Stimulated activated CD4-positive, alpha-beta T cell treated with anti-CD3 and anti-CD28 coated beads, Interleukin-15, amount 100 ng/mL, for 24 hours (primary cell): ENCODE results near the gene MARCHF4.
A peak's percentile ranks its signal among the peaks of the same experiment; 100 is the strongest.

Experiments used
- DNase-seq: peaks from one replicate; pipeline ENCODE4 v3.0.0-alpha.2; 2020

MARCHF4 gene, protein sequence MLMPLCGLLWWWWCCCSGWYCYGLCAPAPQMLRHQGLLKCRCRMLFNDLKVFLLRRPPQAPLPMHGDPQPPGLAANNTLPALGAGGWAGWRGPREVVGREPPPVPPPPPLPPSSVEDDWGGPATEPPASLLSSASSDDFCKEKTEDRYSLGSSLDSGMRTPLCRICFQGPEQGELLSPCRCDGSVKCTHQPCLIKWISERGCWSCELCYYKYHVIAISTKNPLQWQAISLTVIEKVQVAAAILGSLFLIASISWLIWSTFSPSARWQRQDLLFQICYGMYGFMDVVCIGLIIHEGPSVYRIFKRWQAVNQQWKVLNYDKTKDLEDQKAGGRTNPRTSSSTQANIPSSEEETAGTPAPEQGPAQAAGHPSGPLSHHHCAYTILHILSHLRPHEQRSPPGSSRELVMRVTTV

DNA sequence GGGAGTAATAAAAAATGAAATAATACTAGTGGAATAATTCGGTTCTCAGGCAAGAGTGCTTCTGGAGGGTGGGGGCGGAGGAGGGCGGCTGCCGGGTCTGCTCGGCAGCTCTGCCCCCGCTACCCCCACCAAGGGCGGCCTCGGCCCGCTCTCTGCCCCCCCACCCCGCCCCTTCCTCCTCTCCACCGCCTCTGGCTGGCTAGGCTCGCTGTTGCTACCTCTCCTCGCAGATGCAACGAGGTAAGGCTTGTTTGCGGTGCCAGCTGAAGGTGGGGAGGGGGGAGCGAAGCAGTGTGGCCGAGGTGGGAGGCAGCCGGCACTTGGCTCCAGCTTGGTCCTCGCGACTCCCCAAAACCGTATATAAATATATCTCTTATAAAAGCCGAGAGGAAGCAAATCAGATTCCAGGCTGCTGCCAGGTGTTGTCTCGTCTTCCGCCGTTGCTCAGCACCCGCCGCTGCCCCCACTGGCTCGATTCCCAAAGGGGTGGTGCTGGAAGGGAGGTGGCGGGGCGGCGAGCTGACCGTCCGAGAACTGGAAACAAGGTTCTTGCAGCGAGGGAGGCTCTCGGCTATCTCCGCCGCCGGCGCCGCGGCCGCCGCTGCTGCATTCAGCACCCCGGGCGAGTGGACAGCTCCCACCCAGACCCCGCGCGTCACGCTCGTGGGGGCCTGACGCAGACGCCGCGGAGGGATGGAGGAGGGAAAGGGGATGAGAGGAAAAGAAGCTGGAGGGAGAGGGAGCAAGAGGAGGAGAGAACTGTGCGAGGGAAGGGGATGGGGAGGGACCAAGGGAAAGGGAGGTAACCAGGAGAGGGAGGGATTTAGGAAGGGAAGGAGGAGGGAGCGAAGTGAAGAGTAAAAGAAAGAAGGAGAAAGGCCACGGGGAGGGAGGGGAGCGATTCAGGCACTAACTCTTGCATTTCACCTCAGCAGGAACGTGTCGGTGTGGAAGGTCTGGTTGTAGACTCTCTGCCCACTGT lies at the start of gene MARCHF4:
TSS of gene MARCHF4 (minus strand) at position 763 of the 982 bp plus-strand sequence. CDS start 2,223 bp downstream, outside the sequence.
- DNase-seq, result peak; percentile 72

DNA sequence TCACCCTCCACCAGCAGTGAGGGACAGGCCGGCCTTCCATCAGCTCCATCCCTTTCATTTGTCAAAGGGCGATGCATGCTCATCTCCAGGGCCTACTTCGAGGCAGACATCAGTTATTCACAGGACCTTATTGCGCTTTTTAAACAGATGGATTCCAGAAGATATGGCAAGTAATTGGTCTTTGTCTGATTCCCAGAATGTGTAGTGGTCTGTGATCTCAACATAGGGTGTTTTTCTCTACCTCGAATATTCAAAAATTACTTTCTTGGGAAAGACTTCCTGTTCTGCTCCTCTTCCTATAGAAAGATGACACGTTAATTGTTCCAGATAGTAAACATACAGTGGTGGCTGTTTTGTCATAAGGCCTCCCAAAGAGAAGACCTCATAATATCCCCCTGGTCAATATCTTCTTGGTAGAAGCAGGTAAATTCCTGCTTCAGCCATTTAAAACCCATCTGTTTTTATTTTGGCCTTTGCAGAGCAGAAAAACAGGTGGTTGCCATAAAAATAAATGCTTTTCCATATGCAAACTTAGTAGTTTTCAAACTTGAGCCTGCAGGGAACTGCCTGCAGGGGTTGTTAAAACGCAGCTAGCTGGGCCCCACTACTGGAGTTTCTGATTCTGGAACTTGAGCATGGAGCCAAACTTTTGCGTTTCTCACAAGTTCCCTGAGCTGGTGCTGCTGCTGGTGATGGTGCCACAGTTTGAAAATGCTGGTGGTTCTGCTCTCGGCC lies 48.3 kb upstream of the MARCHF4 start:
- DNase-seq, result no peak

DNA sequence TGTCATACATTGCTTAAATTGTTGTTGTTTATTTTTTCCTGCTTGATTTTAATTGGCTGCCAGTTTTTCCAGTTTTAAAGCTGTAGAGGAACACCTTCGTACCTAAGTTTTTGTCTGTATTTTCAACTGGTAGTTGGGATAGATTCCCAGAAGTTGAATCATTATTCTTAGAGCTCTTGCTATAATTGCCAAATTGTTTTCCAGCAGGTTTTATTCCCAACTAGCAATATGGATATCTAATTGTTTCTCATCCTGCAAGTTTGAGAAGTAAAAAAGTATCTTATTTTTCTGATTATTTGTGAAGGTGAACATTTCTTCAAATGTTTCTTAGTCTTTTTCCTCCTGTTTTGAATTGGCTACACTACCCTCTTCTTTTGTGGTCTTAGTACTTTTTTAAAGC lies 46.7 kb upstream of the MARCHF4 start:
- DNase-seq, result no peak

DNA sequence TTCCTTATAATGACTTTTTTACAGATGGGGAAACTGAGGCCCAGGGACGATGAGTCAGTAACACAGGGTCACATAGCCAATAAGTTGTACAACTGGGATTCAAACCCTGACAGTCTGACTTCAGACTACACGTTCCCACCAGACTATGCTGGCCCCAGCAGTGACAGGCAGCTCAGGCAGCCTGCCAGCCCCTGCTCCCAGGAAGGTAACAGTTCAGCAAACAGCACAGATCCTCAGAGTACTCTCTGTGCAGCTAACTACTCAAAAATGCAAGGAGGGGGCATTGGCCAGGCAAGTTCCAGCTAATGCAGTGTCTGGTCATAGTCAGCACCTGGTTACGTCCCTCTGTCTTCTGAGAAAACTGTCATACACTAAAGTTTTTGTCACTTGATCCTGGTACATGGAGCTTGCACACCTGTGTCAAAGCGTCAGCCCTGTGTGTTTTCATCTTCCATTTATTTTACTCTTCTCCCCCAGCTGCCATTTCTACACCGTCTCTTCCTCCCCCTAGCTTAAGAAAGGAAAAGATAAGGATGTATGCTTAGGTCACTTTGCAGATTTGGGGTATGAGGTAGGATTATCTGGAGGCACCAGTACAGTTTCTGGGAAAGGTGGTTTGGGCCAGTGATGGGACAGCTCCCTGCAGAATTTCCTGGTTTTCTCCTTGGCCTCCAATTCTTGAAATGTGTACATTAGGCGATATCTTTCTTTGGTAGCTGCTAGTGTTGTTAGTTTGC lies 44.5 kb upstream of the MARCHF4 start:
- DNase-seq, result no peak

DNA sequence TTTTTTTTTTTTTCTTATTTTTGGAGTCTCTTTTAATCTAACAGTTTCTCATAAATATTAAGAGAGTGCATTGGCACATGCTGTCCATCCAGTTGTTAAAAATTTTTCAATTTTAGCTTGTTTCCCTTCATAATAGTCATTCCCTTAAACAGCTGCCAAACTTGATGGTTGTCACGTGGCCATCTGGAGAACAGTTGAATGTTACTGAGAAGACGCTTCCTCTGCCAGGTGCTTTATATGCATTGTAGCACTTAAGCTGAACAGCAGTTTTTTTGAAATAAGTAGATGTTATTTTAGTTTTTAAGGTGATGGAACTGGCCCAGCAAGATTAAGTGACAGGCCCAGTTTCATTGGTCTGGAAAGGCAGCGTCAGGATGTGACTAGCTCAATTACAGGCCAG lies 43.3 kb upstream of the MARCHF4 start:
- no peak for DNase-seq

DNA sequence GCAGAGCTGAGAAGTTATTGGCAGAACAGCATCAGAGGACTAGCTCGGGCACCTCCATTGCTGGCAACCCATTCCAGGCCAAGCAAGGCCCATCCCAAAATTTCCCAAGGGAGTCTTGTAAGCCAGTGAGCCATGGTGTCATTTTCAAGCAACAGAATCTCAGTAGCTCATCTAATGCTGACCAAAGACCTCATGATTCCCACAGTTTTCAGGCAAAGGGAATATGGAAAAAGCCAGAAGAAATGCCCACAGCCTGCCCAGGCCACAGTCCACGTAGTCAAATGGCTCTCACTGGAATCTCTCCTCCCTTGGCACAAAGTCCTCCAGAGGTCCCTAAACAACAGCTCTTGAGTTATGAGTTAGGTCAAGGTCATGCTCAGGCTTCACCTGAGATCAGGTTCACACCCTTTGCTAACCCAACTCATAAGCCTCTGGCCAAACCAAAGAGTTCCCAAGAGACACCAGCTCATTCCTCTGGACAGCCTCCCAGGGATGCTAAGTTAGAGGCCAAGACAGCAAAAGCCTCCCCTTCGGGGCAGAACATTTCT lies 42.6 kb upstream of the MARCHF4 start:
- no peak for DNase-seq

DNA sequence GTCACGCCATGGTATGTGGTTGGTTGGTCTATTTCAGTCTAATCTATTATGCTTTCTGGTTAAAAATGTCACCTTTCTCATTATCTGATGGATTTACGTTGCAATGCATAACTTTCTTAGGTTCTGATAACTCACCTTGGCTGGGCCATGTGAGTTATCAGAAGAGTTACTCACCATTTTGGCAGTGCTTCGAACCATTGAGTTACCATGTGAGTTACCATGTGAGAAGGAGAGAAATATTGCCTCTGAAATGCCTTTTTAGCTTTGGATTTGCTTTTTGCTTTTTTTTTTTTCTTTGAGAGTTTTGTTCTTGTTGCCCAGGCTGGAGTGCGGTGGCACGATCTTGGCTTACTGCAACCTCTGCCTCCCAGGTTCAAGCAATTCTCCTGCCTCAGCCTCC lies 41.6 kb upstream of the MARCHF4 start:
- no peak for DNase-seq

DNA sequence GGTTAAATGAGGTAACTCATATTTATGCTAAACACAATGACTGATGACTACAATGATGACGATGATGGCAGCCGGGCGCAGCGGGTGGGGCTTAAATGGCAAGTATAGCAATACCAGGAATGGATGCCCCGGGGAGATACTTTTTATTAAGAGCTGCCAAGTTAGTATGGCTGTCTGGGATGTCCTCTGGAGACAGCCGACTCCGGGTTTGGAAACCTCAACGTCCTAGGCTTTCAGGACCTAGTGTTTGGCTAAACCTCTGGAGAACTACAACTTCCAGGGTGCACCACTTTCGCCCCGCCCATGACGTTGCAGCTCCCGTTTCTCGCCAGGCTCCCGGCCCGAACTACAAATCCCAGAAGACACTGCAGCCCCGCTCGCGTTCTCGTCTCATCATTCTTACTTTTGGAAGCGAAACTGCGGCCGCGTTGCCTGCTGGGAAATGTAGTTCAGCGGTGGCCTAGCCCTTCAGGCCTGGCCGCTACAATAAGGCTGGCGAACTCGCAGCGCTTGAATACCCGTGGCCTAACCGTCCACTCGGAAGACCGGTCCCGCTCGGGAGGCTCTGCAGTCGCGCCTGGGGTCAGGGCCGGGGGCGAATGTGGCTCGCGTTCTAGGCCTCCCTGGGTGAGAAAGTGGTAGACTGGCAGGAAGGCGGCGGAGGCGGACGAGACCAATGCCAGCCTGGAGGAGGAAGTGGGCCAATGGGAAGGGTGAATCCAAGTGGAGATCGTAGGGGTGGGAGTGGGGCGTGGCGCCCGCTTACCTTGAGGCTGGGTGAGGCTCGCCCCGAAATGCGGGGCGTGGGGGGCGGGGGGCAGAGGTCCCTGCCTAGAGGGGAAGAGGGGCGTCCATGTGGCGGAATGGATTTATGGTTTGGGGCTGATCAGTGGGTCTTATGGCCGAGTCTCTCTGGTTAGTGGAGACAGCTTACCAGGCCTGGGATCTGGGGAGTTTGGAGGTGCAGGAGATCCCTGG lies 40.0 kb upstream of the MARCHF4 start, which contains the start of gene SMARCAL1:
TSS of gene SMARCAL1 (plus strand) at position 463 of the 978 bp plus-strand sequence. CDS start 2,221 bp downstream, outside the sequence.
- DNase-seq, result peak; percentile 100

DNA sequence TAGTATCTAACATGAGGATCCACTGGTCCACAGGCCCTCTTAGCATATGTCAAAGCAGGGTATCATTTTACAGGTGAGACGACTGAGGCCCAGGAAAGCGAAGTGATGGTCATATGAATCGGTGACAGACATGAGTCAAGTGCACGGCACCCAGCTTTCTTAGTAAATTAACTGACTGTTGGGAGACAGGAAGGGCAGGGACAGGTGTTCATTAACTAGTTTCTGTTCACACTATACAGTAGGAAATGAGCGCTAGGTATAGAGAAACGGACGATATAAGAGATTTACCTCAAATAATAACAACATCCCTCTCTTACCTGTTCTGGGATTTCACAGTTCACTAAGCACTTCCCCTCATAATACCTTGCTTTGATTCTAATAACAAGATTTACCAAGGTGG lies 38.3 kb upstream of the MARCHF4 start:
- DNase-seq, result no peak

DNA sequence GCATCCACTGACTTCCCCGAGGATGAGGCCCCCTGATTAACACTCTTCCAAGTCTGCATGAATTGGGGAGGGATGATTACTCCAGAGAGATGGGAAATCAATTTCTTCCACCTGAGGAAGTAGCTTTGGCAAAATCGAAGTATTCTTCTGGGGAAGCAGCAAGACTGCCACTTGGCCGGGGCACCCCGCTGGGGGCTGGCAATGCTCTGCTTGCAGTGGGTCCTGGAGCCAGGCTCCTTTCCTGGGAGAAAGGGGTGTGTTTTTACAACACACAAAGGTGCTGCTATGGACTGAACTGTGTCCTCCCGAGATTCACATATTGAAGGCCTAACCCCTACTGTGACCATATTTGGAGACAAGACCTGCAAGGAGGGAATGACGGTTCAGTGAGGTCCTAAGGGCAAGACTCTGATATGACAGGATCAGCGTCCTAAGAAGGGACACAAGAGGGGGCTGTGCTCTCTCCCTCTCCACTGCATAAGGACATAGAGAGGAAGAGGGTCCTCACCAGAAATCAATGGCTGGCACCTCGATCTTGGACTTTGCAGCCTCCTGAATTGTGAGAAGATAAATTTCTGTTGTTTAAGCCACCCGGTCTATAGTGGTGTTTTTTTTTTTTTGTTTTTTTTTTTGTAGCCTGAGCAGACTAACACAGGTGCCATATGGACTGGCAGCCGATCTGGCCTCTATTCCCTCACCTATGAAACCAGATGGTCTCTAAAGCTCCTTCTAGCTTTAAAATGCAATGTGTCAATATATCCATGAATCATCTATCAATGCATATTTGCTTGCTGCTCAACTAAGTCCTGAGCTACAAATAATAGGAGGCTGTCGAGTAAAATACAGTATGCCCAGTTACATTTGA lies 36.4 kb upstream of the MARCHF4 start:
- DNase-seq, result no peak

DNA sequence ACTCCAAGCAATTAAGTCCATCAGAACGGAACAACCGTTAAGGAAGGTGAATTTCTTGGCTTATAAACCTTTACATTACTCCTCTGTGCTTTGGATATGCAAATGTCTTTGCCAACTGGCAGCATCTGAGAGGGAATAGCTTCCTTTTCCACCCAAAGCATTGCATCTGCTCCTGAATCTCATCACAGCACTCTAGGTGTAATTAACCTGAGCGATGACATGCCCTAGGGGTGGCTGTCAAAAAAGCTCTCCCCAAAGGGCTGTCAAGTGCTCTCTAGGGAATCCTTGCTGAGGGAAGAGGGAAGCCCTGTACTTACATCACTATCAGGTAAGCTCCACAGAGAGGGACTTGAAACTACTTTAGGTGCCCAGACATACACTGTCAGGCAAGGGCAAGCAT lies 34.5 kb upstream of the MARCHF4 start:
- DNase-seq, result no peak

DNA sequence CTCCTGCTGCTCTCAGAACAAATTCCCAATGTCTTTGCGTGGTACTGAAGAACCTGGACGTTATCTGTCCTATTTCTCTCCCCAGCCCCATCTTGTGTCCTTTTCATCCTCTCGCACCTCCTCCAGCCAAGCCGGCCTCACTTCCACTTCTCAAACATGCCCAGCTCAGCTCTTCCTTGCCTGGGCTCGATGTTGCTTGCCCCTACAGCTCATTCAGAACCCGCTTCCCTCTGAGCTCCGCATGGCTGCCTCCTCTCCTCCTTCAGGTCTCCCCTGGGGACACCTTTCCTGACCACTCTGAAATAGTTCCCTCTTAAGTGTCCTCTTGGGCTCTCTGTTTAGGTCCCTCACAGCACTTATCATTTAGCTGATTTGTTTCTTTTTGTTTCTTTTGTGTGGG lies 33.3 kb upstream of the MARCHF4 start:
- no peak for DNase-seq

DNA sequence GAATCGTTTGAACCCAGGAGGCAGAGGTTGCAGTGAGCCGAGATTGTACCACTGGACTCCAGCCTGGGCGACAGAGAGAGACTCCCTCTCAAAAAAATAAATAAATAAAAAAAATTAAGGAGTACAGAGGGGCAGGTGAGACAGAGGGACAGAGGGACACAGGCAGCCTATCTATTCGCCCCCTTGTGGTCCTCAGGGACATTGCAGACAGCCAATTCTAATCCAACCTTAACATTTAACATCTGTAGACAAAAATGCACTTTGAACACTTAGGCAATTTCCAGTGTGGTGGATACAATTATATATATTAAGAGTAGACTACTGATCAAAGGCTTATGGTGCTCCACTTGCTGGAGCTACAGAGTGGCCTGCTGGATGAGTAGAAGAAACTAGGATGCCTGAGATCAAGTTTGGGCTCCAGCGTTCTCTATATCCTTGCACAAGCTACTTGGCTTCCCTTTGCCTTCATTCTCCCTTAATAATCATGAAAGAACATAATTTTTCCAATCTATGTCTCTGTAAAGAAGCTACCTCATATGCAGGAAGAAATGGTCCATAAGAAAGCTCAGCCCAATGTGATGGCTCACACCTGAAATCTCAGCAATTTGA lies 31.8 kb upstream of the MARCHF4 start:
- DNase-seq, result peak; percentile 63

DNA sequence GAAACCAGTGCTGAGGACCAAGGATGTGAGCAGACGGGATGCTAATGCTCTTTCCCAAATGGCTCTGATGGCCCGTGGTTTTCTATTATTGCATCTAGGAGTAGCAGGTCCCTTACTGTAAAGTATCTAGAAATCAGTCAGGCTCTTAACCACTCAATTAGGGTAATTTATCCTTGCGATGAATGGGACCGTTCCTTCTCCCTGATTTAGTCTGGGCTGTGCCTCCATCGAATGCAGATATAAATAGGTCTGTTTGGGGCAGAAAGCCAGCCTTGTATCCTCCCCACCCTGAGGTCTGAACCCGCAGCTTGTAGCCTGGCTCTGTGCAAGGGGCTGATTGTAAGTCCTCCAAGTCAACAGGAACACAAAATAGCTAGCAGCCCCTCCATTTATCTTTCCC lies 30.5 kb upstream of the MARCHF4 start:
- DNase-seq, result no peak

DNA sequence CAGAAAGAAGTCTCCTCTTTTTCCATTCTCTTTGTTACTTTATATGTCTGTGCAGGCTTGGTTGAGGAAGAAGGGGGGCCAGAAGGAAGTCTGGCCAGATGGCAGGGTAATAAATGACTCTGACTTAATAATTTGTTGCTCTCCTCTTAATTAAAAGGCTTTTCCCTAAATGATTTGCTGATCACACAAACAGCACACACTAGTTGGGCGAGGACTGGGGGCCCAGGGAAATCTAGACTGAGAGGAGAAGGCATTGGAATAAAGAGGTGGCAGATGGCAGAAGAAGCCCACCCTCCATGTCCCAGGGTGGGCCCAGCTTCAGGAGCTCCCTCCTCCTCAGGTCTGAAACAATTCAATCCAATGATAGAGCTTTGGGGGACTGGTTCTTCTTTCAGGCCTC lies 27.3 kb upstream of the MARCHF4 start:
- DNase-seq, result no peak

DNA sequence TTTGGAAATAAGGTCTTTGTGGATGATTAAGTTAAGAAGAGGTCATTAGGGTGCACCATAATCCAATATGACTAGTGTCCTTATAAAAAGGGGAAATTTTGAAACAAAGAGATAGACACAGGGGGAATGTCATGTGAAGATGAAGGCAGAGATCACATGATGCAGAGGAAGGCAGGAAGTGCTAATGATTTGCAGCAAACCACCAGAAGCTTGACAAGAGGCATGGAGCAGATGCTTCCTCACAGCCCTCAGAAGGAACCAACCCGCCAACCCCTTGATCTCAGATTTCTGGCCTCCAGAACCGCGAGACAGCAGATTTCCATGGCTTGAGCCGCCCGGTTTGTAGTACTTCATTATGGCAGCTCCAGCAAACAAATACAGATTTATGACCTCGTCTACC lies 22.6 kb upstream of the MARCHF4 start:
- no peak for DNase-seq

DNA sequence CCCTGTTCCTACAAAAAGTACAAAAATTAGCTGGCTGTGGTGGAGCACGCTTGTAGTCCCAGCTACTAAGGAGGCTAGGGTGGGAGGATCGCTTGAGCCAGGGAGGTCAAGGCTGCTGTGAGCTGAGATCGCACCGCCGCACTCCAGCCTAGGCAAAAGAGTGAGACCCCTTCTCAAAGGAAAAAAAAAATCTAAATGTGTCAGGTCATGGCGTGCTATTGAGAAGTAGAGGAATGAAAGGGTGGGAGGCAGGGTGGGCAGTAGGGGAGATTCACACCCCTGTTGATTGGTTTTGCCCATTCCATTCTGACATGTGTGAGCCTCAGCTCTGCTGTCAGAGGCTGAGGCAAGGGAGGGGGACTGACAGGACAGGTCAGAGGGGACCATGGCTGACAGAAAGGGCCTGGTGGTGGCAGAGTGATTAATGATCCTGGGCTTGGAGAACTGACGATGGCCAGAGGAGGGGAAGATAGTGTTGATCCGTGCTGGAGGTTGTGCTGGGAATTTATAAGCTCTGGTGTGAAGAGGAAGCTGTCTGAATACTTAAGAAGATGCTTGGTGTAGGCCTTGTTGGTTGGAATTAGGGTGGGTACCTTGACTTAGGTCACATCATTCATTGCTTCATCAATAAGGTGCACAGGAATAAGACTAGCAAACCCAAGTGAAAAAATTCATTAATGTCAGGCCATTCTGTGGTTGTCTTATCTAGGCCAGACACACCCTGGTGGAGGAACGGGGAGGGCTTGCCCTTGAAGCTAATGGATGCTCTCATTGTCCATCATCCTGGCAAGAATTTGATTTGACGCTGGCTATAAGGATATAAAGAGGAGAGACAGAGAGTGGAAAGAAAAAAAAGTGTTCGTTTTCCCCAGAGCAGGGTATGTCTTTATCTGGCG lies 20.9 kb upstream of the MARCHF4 start:
- DNase-seq, result no peak

DNA sequence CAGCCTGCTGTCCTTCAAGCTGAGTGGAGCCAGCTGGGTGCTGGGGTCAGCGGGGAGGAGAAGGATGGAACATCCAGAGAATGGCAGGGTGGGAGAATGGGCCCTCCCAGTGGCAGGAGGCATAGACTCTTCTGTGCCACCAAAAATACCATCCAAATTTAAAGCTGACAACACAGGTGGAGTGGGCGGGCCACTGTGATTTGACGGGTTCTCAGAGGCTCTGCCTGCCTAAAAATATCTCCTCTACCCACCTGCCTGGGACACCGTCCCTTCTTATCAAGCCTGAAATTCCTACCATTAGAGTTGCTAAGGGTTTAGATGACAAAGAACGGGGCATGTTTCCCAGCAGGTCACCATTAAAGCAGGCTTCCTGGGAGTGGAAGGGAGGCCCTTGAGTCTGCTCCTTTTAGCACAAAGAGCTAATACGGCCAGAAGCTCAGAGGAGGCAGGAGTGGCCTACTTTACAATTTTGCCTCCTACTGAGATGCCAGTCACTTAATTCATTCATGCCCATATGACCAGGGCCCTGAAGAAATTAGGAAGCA lies 19.8 kb upstream of the MARCHF4 start:
- DNase-seq, result no peak
